ENCODE measurements around the gene ARHGAP12. TPM values are rescaled to one million over a fixed set of nuclear protein-coding genes. Genes with fewer than 3 reads are reported as not detected.
"Not testable (repeated sequence)": the region's sequence is repeated elsewhere in the genome, so short reads cannot be mapped to it uniquely, and the experiment has no call there.

The ARHGAP12 gene
- total RNA-seq, 1 donor from 2014 or later: 11.4 TPM

DNA sequence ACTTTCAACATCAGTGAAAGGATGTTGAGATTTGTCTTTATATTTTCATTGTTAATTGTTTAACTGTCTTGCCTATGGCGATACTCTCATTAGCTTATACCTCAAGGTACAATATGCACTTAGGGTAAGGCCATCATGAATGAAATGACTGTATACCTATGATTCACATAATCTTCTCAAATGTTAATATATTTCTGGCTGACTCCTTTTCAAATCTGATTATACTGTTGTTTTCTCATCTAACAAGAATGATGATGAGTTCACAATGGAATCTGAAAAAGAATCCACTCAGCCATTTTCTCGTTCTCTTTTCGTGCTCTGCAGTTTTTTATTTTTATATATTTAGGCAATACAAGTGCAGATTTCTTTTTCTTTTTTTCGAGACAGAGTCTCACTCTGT is 159.1 kb downstream of the ARHGAP12 start:
- Histone ChIP-seq H3K9me3 (no peaks in the 10 kb centered on the region), H3K4me1 (peaks cover 0 to 5% of the 10 kb centered on the region in 2 donors), H3K27ac (no peak overlapping the region), H3K4me3 (no peak overlapping the region), H3K36me3 (no peaks in the 10 kb centered on the region), H3K27me3 (no peaks in the 10 kb centered on the region)
- intact Hi-C loops (cut with DNase I): no loop called here
- TF ChIP-seq, protein P1, sequence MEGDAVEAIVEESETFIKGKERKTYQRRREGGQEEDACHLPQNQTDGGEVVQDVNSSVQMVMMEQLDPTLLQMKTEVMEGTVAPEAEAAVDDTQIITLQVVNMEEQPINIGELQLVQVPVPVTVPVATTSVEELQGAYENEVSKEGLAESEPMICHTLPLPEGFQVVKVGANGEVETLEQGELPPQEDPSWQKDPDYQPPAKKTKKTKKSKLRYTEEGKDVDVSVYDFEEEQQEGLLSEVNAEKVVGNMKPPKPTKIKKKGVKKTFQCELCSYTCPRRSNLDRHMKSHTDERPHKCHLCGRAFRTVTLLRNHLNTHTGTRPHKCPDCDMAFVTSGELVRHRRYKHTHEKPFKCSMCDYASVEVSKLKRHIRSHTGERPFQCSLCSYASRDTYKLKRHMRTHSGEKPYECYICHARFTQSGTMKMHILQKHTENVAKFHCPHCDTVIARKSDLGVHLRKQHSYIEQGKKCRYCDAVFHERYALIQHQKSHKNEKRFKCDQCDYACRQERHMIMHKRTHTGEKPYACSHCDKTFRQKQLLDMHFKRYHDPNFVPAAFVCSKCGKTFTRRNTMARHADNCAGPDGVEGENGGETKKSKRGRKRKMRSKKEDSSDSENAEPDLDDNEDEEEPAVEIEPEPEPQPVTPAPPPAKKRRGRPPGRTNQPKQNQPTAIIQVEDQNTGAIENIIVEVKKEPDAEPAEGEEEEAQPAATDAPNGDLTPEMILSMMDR (IDR thresholded peaks at IDR 0.05): no peak
- DNase-seq (ENCODE audit: low spot score in 2 of 2): no peak

DNA sequence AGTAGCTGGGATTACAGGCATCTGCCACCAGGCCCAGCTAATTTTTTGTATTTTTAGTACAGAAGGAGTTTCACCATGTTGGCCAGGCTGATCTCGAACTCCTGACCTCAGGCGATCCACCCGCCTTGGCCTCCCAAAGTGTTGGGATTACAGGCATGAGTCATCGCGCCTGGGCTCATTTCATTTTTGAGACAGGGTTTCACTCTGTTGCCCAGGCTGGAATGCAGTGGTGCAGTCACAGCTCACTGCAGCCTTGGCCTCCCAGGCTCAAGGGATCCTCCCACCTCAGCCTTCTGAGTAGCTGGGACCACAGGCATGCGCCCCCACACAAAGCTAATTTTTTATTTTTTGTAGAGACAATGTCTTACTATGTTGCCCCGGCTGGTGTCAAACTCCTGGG is 159.7 kb downstream of the ARHGAP12 start:
- H3K27me3 ChIP-seq; H3K4me3 ChIP-seq; H3K36me3 ChIP-seq; H3K4me1 ChIP-seq; intact Hi-C loops (cut with DNase I); DNase-seq (ENCODE audit: low spot score in 2 of 2); H3K9me3 ChIP-seq; H3K27ac ChIP-seq: not testable (repeated sequence)

DNA sequence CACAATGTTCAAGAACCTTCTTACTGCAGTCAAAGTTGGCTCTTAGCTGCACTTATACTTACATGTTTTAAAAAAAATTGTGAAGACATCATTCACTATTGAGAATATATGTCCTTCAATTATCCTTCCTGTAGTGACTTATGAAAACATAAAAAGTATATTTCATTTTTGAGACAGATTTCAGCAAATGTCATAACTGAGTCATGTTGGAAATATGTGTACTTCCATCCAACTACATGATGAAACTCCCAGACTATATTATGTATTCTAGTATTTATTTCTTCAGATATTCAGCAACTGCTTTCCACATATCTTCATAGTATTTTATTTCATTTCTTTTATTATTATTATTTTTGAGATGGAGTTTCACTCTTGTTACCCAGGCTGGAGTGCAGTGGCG is 160.2 kb downstream of the ARHGAP12 start:
- Histone ChIP-seq H3K27me3 (no peaks in the 10 kb centered on the region), H3K27ac (no peak overlapping the region), H3K4me1 (peaks cover 0 to 5% of the 10 kb centered on the region in 2 donors), H3K9me3 (no peaks in the 10 kb centered on the region), H3K36me3 (no peaks in the 10 kb centered on the region), H3K4me3 (no peak overlapping the region)
- TF ChIP-seq, protein P1 (IDR thresholded peaks at IDR 0.05): no peak
- DNase-seq (ENCODE audit: low spot score in 2 of 2): no peak
- intact Hi-C loops (cut with DNase I): no loop called here

DNA sequence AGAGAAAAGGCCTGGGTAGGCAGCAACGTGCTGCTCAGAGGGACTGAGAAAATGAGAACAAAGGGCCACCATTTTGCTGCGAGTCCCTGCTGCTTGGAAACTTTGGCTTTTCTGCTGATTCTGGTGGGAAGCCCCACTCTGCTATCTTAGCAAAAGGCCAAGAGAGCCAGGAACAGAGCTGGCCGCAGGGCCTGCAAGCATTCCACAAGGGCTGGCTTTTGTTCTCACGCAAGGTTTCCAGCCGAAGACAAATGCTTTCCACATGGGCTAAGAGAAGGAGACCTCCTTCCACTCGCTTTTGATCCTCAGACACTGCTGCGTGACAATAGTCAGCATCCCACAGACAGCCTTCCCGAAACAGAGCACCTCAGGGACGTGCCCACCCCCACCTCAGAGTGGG is 163.1 kb downstream of the ARHGAP12 start:
- TF ChIP-seq, protein P1 (IDR thresholded peaks at IDR 0.05): no peak
- DNase-seq (ENCODE audit: low spot score in 2 of 2): no peak
- H3K4me3 ChIP-seq: no peak overlapping the region
- peaks cover 2 to 10% of the 10 kb centered on the region in 2 donors for H3K4me1 ChIP-seq
- H3K36me3 ChIP-seq: no peaks in the 10 kb centered on the region
- H3K27me3 ChIP-seq: no peaks in the 10 kb centered on the region
- H3K27ac ChIP-seq: peak overlapping the region in 1 of 2 donors; percentile 32
- no peaks in the 10 kb centered on the region for H3K9me3 ChIP-seq
- intact Hi-C loops (cut with DNase I): no loop called here

DNA sequence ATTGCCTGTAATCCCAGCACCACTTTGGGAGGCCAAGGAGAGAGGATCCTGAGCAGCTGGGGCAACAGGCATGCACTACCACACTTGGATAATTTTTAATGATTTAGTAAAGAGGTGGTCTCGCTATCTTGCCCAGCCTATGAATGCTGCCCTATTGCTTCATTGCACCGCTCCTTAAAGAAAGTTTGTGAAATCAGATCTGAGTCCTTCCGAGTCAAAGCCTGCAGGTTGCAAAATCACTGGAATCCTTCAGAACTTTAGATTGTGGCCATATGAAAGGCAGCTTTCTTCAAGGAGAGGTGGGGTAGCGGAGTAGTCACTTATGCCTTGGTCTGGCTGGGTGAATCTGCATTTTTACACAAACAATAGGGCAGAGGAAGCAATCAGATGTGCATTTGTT is 166.3 kb downstream of the ARHGAP12 start:
- intact Hi-C loops (cut with DNase I): loop anchor here (5.0 kb wide), 2 partner anchors 45 to 1025 kb away; no protein-coding TSS in a partner anchor
- no peaks in the 10 kb centered on the region for H3K9me3 ChIP-seq

DNA sequence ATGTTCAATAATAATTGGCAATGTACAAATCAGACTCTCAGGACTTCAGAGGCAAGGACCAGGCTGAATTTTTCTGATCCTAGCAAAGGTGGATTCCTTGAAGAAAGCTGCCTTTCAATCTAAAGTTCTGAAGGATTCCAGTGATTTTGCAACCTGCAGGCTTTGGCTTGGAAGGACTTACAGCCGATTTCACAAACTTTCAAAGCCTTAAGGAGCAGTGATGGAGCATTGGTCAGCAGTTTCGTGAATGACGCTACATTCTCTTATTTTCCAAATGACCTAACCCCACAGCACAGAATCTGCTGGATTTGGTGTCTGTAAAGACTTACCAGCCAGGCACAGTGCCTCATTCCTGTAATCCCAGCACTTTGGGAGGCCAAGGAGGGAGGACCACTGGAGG is 167.5 kb downstream of the ARHGAP12 start:
- Histone ChIP-seq H3K9me3 (no peaks in the 10 kb centered on the region), H3K4me3 (peak overlapping the region in 1 of 2 donors; percentile 84), H3K36me3 (no peaks in the 10 kb centered on the region), H3K4me1 (peaks cover 9 to 18% of the 10 kb centered on the region in 2 donors), H3K27ac (peak overlapping the region; percentile 81 to 98), H3K27me3 (no peaks in the 10 kb centered on the region)
- intact Hi-C loops (cut with DNase I): loop anchor here (2.0 to 5.0 kb wide), 4 partner anchors 46 to 1024 kb away; no protein-coding TSS in a partner anchor
- TF ChIP-seq, protein P1 (IDR thresholded peaks at IDR 0.05): no peak
- DNase-seq (ENCODE audit: low spot score in 2 of 2): no peak

More for the DNA sequence above, 166.3 kb downstream of the ARHGAP12 start:
- Histone ChIP-seq H3K4me3 (no peak overlapping the region), H3K27me3 (no peaks in the 10 kb centered on the region), H3K4me1 (peaks cover 9 to 16% of the 10 kb centered on the region in 2 donors), H3K27ac (no peak overlapping the region), H3K36me3 (no peaks in the 10 kb centered on the region)
- DNase-seq (ENCODE audit: low spot score in 2 of 2): no peak
- TF ChIP-seq, protein P1 (IDR thresholded peaks at IDR 0.05): no peak

Measured in ascending aorta (tissue), 2 donors.